IMR-90 (cell line): ENCODE data around the gene RAPGEF2. TPM values are rescaled to one million over a fixed set of nuclear protein-coding genes. Genes with fewer than 3 reads are reported as not detected.

Source experiments
- ATAC-seq: fragments of 200-7000 bp; cut with Tn5 transposase; 2 replicates; pipeline ENCODE4 v1.9.1; 2020; ENCODE audit warnings: low read depth, mild to moderate bottlenecking, moderate library complexity
- BruUV-seq: library from RNA; stranded (reverse); fragments of 400-500 nt; replicated peaks from 2 replicates; lab custom pipeline; 2021; lab: Mats Ljungman, UMichigan
- CTCF ChIA-PET: fragments of 300-600 bp; formaldehyde crosslinking; extraction: SDS; loops from one replicate; lab custom pipeline; 2021; ENCODE audit warnings: antibody characterized with exemption; lab: Yijun Ruan, JAX
- POLR2A ChIA-PET: fragments of 300-600 bp; sonication (Branson Sonifier 250); formaldehyde crosslinking; loops from one replicate; lab custom pipeline; 2022; ENCODE audit warnings: antibody characterized with exemption; ENCODE audit not compliant: unreplicated experiment; lab: Charles Lee
- DNase-seq: peaks from one replicate; pipeline ENCODE4 v3.0.0; 2013
- H2AFZ ChIP-seq: replicated peaks from 2 replicates; pipeline ENCODE3; 2013; ENCODE audit warnings: low read length, mild to moderate bottlenecking; ENCODE audit not compliant: poor library complexity
- H2AK5ac ChIP-seq: 2 replicates; pipeline ENCODE4 v1.6.1; 2013; ENCODE audit warnings: low read depth, low read length, inconsistent platforms
- H2AK9ac ChIP-seq: replicated peaks from 2 replicates; pipeline ENCODE3; 2013; ENCODE audit warnings: mild to moderate bottlenecking, low read depth, low read length, moderate library complexity; ENCODE audit not compliant: poor library complexity
- H2BK120ac ChIP-seq: 2 replicates; pipeline ENCODE4 v1.6.1; 2013; ENCODE audit warnings: low read depth, low read length, inconsistent platforms
- H2BK15ac ChIP-seq: 3 replicates; pipeline ENCODE4 v1.6.1; 2013; ENCODE audit warnings: low read depth, low read length, inconsistent platforms
- H2BK20ac ChIP-seq: 2 replicates; pipeline ENCODE4 v1.6.1; 2013; ENCODE audit warnings: low read depth, mild to moderate bottlenecking, inconsistent platforms, low read length, moderate library complexity
- H2BK5ac ChIP-seq: 2 replicates; pipeline ENCODE4 v1.6.1; 2013; ENCODE audit warnings: mild to moderate bottlenecking, low read depth, low read length, inconsistent platforms; ENCODE audit not compliant: poor library complexity, severe bottlenecking
- H3K14ac ChIP-seq: replicated peaks from 2 replicates; pipeline ENCODE4 v1.6.1; 2013; ENCODE audit warnings: low read depth, low read length, inconsistent platforms
- H3K18ac ChIP-seq: 2 replicates; pipeline ENCODE4 v1.6.1; 2013; ENCODE audit warnings: low read depth, low read length, control low read depth
- H3K23ac ChIP-seq: 2 replicates; pipeline ENCODE4 v1.6.1; 2013; ENCODE audit warnings: low read depth, low read length, inconsistent platforms
- H3K27ac ChIP-seq: 2 replicates; pipeline ENCODE4 v1.5.1; 2013; ENCODE audit warnings: mild to moderate bottlenecking, control low read depth, low read length; ENCODE audit not compliant: insufficient read depth
- H3K27me3 ChIP-seq: 2 replicates; pipeline ENCODE4 v1.6.1; 2013; ENCODE audit warnings: low read length; ENCODE audit not compliant: control insufficient read depth, insufficient read depth
- H3K36me3 ChIP-seq: 2 replicates; pipeline ENCODE4 v1.6.1; 2013; ENCODE audit warnings: low read length, mixed read lengths; ENCODE audit not compliant: control insufficient read depth, insufficient read depth
- H3K4ac ChIP-seq: 2 replicates; pipeline ENCODE4 v1.6.1; 2013; ENCODE audit warnings: low read depth, low read length, inconsistent platforms
- H3K4me1 ChIP-seq: 2 replicates; pipeline ENCODE4 v1.6.1; 2013; ENCODE audit warnings: low read length, mixed read lengths; ENCODE audit not compliant: control insufficient read depth, insufficient read depth
- H3K4me2 ChIP-seq: 2 replicates; pipeline ENCODE4 v1.6.1; 2013; ENCODE audit warnings: low read depth, mild to moderate bottlenecking, control low read depth, low read length, moderate library complexity
- H3K4me3 ChIP-seq: 2 replicates; pipeline ENCODE4 v1.5.1; 2013; ENCODE audit warnings: low read depth, mild to moderate bottlenecking, control low read depth, low read length, moderate library complexity; ENCODE audit not compliant: insufficient read depth
- H3K56ac ChIP-seq: 2 replicates; pipeline ENCODE4 v1.6.1; 2013; ENCODE audit warnings: low read length, inconsistent platforms; ENCODE audit not compliant: insufficient read depth; ENCODE audit errors: extremely low read depth
- H3K79me1 ChIP-seq, 2 experiments: 2 replicates each; pipeline ENCODE4 v1.6.1; 2013; ENCODE audit warnings: low read length in 2 of 2, inconsistent platforms in 1 of 2, low read depth in 1 of 2
- H3K9ac ChIP-seq: 2 replicates; pipeline ENCODE4 v1.6.1; 2013; ENCODE audit warnings: low read depth, low read length, control low read depth
- H3K9me1 ChIP-seq: 2 replicates; pipeline ENCODE4 v1.6.1; 2013; ENCODE audit warnings: low read length, inconsistent platforms; ENCODE audit not compliant: insufficient read depth
- H3K9me3 ChIP-seq: 2 replicates; pipeline ENCODE4 v1.6.1; 2013; ENCODE audit warnings: low read length; ENCODE audit not compliant: control insufficient read depth, insufficient read depth
- H4K20me1 ChIP-seq: 2 replicates; pipeline ENCODE4 v1.6.1; 2013; ENCODE audit warnings: low read length, inconsistent platforms; ENCODE audit not compliant: insufficient read depth
- H4K5ac ChIP-seq: 2 replicates; pipeline ENCODE4 v1.6.1; 2013; ENCODE audit warnings: mild to moderate bottlenecking, low read depth, low read length, control low read depth
- H4K8ac ChIP-seq, 2 experiments: 2 replicates each; pipeline ENCODE4 v1.6.1; 2013; ENCODE audit warnings: low read depth in 2 of 2, low read length in 2 of 2, control low read depth in 1 of 2, inconsistent platforms in 1 of 2
- H4K91ac ChIP-seq: 2 replicates; pipeline ENCODE4 v1.6.1; 2013; ENCODE audit warnings: low read depth, low read length, inconsistent platforms; ENCODE audit not compliant: insufficient read depth
- CEBPB ChIP-seq: IDR thresholded peaks from 2 replicates; pipeline ENCODE4 v1.6.1; 2012; ENCODE audit warnings: low read depth, low read length, improper control_type of control experiment
- RAD21 ChIP-seq: IDR thresholded peaks from 2 replicates; pipeline ENCODE4 v1.6.1; 2012; ENCODE audit warnings: low read length, improper control_type of control experiment
- SMC3 ChIP-seq: fragments of 150-350 bp; IDR thresholded peaks from 2 replicates; pipeline ENCODE4 v1.6.1; 2016; ENCODE audit warnings: low read depth, mild to moderate bottlenecking, antibody characterized with exemption, low read length, moderate library complexity
- dilution Hi-C: fragments of 300-500 bp; cut with HindIII; formaldehyde crosslinking; loops from one replicate; pipeline ENCODE4 v1.14.3; 2018; ENCODE audit warnings: low sequenced_read_pairs; ENCODE audit not compliant: unreplicated experiment
- in situ Hi-C: fragments of 300-500 bp; cut with MboI; formaldehyde crosslinking; loops from 3 replicates; pipeline ENCODE4 v1.14.3; 2019; ENCODE audit warnings: low sequenced_read_pairs, inconsistent platforms, mixed read lengths
- intact Hi-C: fragments of 100-400 bp; cut with micrococcal nuclease; formaldehyde crosslinking; loops from 2 replicates; pipeline ENCODE4 v1.10.0; 2022
- polyA plus RNA-seq, 3 experiments: library from polyadenylated mRNA; depleted of rRNA; stranded (reverse); fragments of >200 nt; gene quantifications; 2 replicates each; pipeline ENCODE4 v1.2.3, GENCODE V29; 2012; ENCODE audit warnings: low replicate concordance in 1 of 3
- total RNA-seq: library from RNA; depleted of rRNA; stranded (reverse); fragments of >200 nt; gene quantifications from 2 replicates; pipeline ENCODE4 v1.2.3, GENCODE V29; 2012
- TF ChIP-seq, protein P1 (sequence below): fragments of 150-350 bp; IDR thresholded peaks from 2 replicates; pipeline ENCODE4 v1.6.1; 2016; ENCODE audit warnings: low read depth, mild to moderate bottlenecking, low read length, moderate library complexity, borderline replicate concordance
- TF ChIP-seq, protein P2 (sequence below): conservative IDR thresholded peaks from 2 replicates; pipeline ENCODE4 v1.5.1; 2012; ENCODE audit warnings: mild to moderate bottlenecking, low read depth, low read length, improper control_type of control experiment

RAPGEF2 gene
- total and polyA plus RNA-seq, 2 of the 4 experiments (the other 2 are of a cell fraction) = 27.6 to 109 TPM

DNA sequence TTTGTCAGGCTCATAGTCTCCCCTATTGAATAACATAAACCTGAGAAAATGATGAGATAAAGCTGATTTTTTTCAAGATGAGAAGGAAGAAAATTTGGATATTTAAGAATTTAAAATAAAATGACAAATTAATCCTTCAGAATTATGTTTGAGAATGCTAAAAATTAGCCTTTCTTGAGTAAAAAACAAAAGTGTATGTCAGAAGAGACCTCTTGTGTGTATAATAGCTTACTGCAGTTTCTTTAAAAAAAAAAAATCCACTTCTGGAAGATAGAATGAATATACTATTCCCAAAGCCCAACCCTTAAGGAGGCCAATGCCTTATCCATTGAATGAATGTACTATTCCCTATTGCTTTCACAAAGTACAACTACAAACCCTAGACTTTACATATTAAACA, 281.8 kb downstream of the RAPGEF2 start:
- Histone ChIP-seq H3K9me3 (no peaks in the 10 kb centered on the region), H3K4me1 (no peaks in the 10 kb centered on the region), H3K27me3 (no peaks in the 10 kb centered on the region), H2BK20ac (peak overlapping the region; percentile 26; the same call in 1 of the 2 replicates), H3K9ac (no peak overlapping the region), H3K56ac (no peak overlapping the region), H3K4me2 (no peak overlapping the region), H2AK5ac (no peak overlapping the region), H2AFZ (no peak overlapping the region), H3K79me1 (no peaks in the 10 kb centered on the region), H3K9me1 (no peaks in the 10 kb centered on the region), H4K20me1 (no peaks in the 10 kb centered on the region), H3K27ac (no peak overlapping the region), H2BK120ac (no peak overlapping the region), H3K14ac (no peak overlapping the region), H4K8ac (no peak overlapping the region), H2BK5ac (no peak overlapping the region), H3K18ac (no peak overlapping the region), H3K4me3 (no peak overlapping the region), H3K36me3 (no peaks in the 10 kb centered on the region), H3K4ac (no peak overlapping the region), H2BK15ac (no peak overlapping the region), H4K5ac (no peak overlapping the region), H3K23ac (no peak overlapping the region), H2AK9ac (no peak overlapping the region), H4K91ac (no peak overlapping the region)
- peak; percentile 24; the same call in 1 of the 2 replicates for ATAC-seq
- in situ Hi-C loops (no loop called here), intact Hi-C loops (no loop called here), dilution Hi-C loops (no loop called here)
- DNase-seq = no peak
- ChIA-PET CTCF (interaction anchor here (0.7 to 0.8 kb wide), 2 partner anchors 49 to 878 kb away, joined by 3 to 5 read pairs; no protein-coding TSS in a partner anchor), POLR2A (interaction anchor here (0.6 kb wide), 1 partner anchor 154 kb away, joined by 4 read pairs; no protein-coding TSS in a partner anchor)
- no TSS peak for BruUV-seq
- TF ChIP-seq, protein P1, sequence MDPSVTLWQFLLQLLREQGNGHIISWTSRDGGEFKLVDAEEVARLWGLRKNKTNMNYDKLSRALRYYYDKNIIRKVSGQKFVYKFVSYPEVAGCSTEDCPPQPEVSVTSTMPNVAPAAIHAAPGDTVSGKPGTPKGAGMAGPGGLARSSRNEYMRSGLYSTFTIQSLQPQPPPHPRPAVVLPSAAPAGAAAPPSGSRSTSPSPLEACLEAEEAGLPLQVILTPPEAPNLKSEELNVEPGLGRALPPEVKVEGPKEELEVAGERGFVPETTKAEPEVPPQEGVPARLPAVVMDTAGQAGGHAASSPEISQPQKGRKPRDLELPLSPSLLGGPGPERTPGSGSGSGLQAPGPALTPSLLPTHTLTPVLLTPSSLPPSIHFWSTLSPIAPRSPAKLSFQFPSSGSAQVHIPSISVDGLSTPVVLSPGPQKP = no peak
- TF ChIP-seq, protein P2, sequence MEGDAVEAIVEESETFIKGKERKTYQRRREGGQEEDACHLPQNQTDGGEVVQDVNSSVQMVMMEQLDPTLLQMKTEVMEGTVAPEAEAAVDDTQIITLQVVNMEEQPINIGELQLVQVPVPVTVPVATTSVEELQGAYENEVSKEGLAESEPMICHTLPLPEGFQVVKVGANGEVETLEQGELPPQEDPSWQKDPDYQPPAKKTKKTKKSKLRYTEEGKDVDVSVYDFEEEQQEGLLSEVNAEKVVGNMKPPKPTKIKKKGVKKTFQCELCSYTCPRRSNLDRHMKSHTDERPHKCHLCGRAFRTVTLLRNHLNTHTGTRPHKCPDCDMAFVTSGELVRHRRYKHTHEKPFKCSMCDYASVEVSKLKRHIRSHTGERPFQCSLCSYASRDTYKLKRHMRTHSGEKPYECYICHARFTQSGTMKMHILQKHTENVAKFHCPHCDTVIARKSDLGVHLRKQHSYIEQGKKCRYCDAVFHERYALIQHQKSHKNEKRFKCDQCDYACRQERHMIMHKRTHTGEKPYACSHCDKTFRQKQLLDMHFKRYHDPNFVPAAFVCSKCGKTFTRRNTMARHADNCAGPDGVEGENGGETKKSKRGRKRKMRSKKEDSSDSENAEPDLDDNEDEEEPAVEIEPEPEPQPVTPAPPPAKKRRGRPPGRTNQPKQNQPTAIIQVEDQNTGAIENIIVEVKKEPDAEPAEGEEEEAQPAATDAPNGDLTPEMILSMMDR = peak; percentile 45
- TF ChIP-seq RAD21 (peak; percentile 40), CEBPB (no peak), SMC3 (peak; percentile 34; the same call in 1 of the 2 replicates)
